GM12873 (cell line): ENCODE measurements around the gene FAM227B.

Source experiments
- TF ChIP-seq, protein P1 (sequence below): IDR thresholded peaks from 2 replicates; pipeline ENCODE4 v1.5.1; 2012; ENCODE audit warnings: low read depth, mild to moderate bottlenecking, moderate library complexity, low read length, control low read depth; ENCODE audit not compliant: insufficient read depth; ENCODE audit errors: missing control alignments

The FAM227B gene

GRCh38 chr15:49379996-49380395 is 240.6 kb downstream of the FAM227B start:
- TF ChIP-seq, protein P1, sequence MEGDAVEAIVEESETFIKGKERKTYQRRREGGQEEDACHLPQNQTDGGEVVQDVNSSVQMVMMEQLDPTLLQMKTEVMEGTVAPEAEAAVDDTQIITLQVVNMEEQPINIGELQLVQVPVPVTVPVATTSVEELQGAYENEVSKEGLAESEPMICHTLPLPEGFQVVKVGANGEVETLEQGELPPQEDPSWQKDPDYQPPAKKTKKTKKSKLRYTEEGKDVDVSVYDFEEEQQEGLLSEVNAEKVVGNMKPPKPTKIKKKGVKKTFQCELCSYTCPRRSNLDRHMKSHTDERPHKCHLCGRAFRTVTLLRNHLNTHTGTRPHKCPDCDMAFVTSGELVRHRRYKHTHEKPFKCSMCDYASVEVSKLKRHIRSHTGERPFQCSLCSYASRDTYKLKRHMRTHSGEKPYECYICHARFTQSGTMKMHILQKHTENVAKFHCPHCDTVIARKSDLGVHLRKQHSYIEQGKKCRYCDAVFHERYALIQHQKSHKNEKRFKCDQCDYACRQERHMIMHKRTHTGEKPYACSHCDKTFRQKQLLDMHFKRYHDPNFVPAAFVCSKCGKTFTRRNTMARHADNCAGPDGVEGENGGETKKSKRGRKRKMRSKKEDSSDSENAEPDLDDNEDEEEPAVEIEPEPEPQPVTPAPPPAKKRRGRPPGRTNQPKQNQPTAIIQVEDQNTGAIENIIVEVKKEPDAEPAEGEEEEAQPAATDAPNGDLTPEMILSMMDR, result no peak

DNA sequence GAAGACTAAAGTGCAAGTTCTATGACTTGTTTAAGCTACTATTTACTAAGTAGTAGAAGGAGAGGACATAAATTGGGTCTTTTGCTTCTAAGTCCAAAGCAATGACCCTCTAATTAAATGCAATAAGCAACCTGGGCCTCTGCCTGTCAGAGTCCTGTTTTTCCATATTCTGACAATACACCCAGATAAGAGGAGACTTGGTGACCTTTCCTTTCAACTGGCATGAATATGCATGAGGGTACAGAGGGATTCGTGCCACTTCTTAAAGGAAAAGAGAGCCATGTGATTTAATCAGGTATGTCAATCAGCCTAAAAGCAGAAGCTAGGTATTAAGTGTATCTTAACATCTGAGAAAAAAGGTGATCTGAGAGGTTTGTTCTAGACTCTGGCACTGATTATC is 248.3 kb downstream of the FAM227B start:
- TF ChIP-seq, protein P1, result no peak

- TF ChIP-seq, protein P1, result no peak
These were observed 249.8 kb downstream of the FAM227B start for GRCh38 chr15:49370782-49371181.

- TF ChIP-seq, protein P1, result no peak
These were observed 254.1 kb downstream of the FAM227B start for GRCh38 chr15:49366496-49366895.

- TF ChIP-seq, protein P1, result no peak
These were observed 259.2 kb downstream of the FAM227B start for GRCh38 chr15:49361370-49361769.

GRCh38 chr15:49343546-49343945 is 277.1 kb downstream of the FAM227B start:
- TF ChIP-seq, protein P1, result no peak

DNA sequence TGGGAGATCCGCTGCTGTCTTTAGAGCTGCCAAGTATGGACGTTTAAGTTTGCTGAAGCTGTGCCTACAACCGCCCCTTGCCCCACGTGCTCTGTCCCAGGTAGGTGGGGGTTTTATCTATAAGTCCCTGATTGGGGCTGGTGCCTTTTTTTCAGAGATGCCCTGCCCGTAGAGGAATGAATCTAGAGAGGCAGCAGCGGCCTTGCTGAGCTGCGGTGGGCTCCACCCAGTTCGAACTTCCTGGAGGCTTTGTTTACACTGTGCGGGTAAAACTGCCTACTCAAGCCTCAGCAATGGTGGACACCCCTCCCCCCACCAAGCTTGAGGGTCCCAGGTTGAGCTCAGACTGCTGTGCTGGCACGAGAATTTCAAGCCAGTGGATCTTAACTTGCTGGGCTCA is 281.0 kb downstream of the FAM227B start:
- TF ChIP-seq, protein P1, result no peak
